HepG2 (cell line): ENCODE results near the gene PDLIM5. TPM values are rescaled to one million over a fixed set of nuclear protein-coding genes. Genes with fewer than 3 reads are reported as not detected.

ENCODE experiments used
- ATAC-seq: fragments of 200-7000 bp; cut with Tn5 transposase; 3 replicates; pipeline ENCODE4 v1.9.1; 2020; ENCODE audit warnings: mild to moderate bottlenecking, moderate library complexity
- BruUV-seq: library from RNA; stranded (reverse); fragments of 400-500 nt; replicated peaks from 2 replicates; lab custom pipeline; 2021; lab: Mats Ljungman, UMichigan
- CTCF ChIA-PET: fragments of 300-600 bp; formaldehyde crosslinking; extraction: SDS; loops from one replicate; lab custom pipeline; 2021; ENCODE audit warnings: low total read pairs, inconsistent platforms, low intra/inter-chr PET ratio; lab: Yijun Ruan, JAX
- POLR2A ChIA-PET: fragments of 350-600 bp; sonication (Branson Sonifier 250); formaldehyde crosslinking; loops from one replicate; lab custom pipeline; 2020; ENCODE audit warnings: antibody characterized with exemption, inconsistent platforms; lab: Yijun Ruan, JAX
- DNase-seq: peaks from one replicate; pipeline ENCODE4 v3.0.0-alpha.2; 2015; ENCODE audit warnings: low spot score
- FAIRE-seq: peaks from 3 replicates; lab custom pipeline; 2011; peaks lifted over from hg19 to GRCh38; lab: Jason Lieb, UNC
- H2AFZ ChIP-seq: one replicate; pipeline ENCODE4 v1.6.1; 2011; ENCODE audit warnings: low read length, inconsistent platforms
- H3K27ac ChIP-seq: fragments of 300-600 bp; 3 replicates; pipeline ENCODE4 v1.8.0; 2011; ENCODE audit warnings: mixed run types, mild to moderate bottlenecking, mixed read lengths, low read length, inconsistent platforms; ENCODE audit not compliant: insufficient read depth; ENCODE audit errors: extremely low read length
- H3K27me3 ChIP-seq, 2 experiments: fragments of 200-600 bp in 1 of 2; 2 replicates in 1 of 2; 3 replicates in 1 of 2; pipeline versions ENCODE4 v1.6.0 to v1.8.0; 2011; ENCODE audit warnings: low read length in 2 of 2, mild to moderate bottlenecking in 2 of 2, moderate library complexity in 2 of 2, inconsistent platforms in 1 of 2; ENCODE audit not compliant: insufficient read depth in 2 of 2, control insufficient read depth in 1 of 2
- H3K36me3 ChIP-seq, 2 experiments: fragments of 200-600 bp in 1 of 2; replicated peaks in 1 of 2; 2 replicates in 1 of 2; 3 replicates in 1 of 2; pipeline versions ENCODE4 v1.5.1 to v1.8.0; 2011; ENCODE audit warnings: low read length in 2 of 2, inconsistent platforms in 1 of 2; ENCODE audit not compliant: insufficient read depth in 2 of 2, control insufficient read depth in 1 of 2
- H3K4me1 ChIP-seq: 2 replicates; pipeline ENCODE4 v1.5.1; 2012; ENCODE audit warnings: low read length, inconsistent platforms; ENCODE audit not compliant: insufficient read depth
- H3K4me2 ChIP-seq: 2 replicates; pipeline ENCODE4 v1.6.0; 2011; ENCODE audit warnings: low read depth, low read length, inconsistent platforms
- H3K4me3 ChIP-seq, 3 experiments: fragments of 200-600 bp in 1 of 3; sonication (generic), shearing (Covaris generic) in 1 of 3; replicated peaks in 1 of 3; 2 replicates each; pipeline ENCODE4 v1.5.1; 2011 to 2016; ENCODE audit warnings: low read length in 3 of 3, inconsistent platforms in 2 of 3, low read depth in 2 of 3, mild to moderate bottlenecking in 2 of 3, control low read depth in 1 of 3, mixed read lengths in 1 of 3; ENCODE audit not compliant: insufficient read depth in 1 of 3
- H3K79me2 ChIP-seq: one replicate; pipeline ENCODE4 v1.6.1; 2011; ENCODE audit warnings: low read length, inconsistent platforms; ENCODE audit not compliant: insufficient read depth
- H3K9ac ChIP-seq: 2 replicates; pipeline ENCODE4 v1.6.0; 2011; ENCODE audit warnings: mild to moderate bottlenecking, low read depth, low read length, inconsistent platforms; ENCODE audit not compliant: insufficient read depth
- H3K9me3 ChIP-seq: 2 replicates; pipeline ENCODE4 v1.5.1; 2012; ENCODE audit warnings: mild to moderate bottlenecking, low read length
- H4K20me1 ChIP-seq: 2 replicates; pipeline ENCODE4 v1.6.0; 2011; ENCODE audit warnings: inconsistent platforms, mild to moderate bottlenecking, low read length, moderate library complexity; ENCODE audit not compliant: insufficient read depth
- AKAP8 ChIP-seq: sonication (generic); formaldehyde crosslinking; IDR thresholded peaks from 2 replicates; pipeline ENCODE4 v1.5.1; 2020; ENCODE audit warnings: mild to moderate bottlenecking, missing genetic modification reagents
- ARID2 ChIP-seq: sonication (generic); formaldehyde crosslinking; IDR thresholded peaks from 2 replicates; pipeline ENCODE4 v1.8.1; 2022; ENCODE audit warnings: mild to moderate bottlenecking, missing genetic modification reagents, borderline replicate concordance
- CCAR2 ChIP-seq: fragments of 200-400 bp; formaldehyde crosslinking; optimal IDR thresholded peaks from 2 replicates; pipeline ENCODE3; 2018; ENCODE audit warnings: low read depth, mild to moderate bottlenecking, low read length, moderate library complexity
- NFE2 ChIP-seq: sonication (generic); formaldehyde crosslinking; IDR thresholded peaks from 2 replicates; pipeline ENCODE4 v1.4.0; 2020; ENCODE audit warnings: missing genetic modification reagents
- PCBP1 ChIP-seq: fragments of 200-400 bp; formaldehyde crosslinking; IDR thresholded peaks from 2 replicates; pipeline ENCODE4 v1.6.1; 2017; ENCODE audit warnings: mild to moderate bottlenecking, low read depth, low read length, borderline replicate concordance
- SAFB2 ChIP-seq: sonication (generic); formaldehyde crosslinking; IDR thresholded peaks from 2 replicates; pipeline ENCODE4 v1.5.1; 2020; ENCODE audit warnings: missing genetic modification reagents, low read depth, mild to moderate bottlenecking, borderline replicate concordance
- SP5 ChIP-seq: IDR thresholded peaks from 2 replicates; pipeline ENCODE4 v1.6.1; 2016; ENCODE audit warnings: low read depth, borderline replicate concordance
- XRCC5 ChIP-seq: fragments of 200-400 bp; formaldehyde crosslinking; optimal IDR thresholded peaks from 2 replicates; pipeline ENCODE3; 2017; ENCODE audit warnings: mild to moderate bottlenecking, low read length
- ZBTB7A ChIP-seq: sonication (generic); formaldehyde crosslinking; IDR thresholded peaks from 2 replicates; pipeline ENCODE4 v1.8.0; 2022; ENCODE audit warnings: mild to moderate bottlenecking, missing genetic modification reagents
- ZIK1 ChIP-seq: sonication (generic); formaldehyde crosslinking; IDR thresholded peaks from 2 replicates; pipeline ENCODE4 v1.5.0; 2020; ENCODE audit warnings: mild to moderate bottlenecking, low read depth, missing genetic modification reagents, borderline replicate concordance
- ZKSCAN1 ChIP-seq: fragments of 150-350 bp; IDR thresholded peaks from 2 replicates; pipeline ENCODE4 v1.6.1; 2014; ENCODE audit warnings: low read length
- ZNF550 ChIP-seq: sonication (generic); formaldehyde crosslinking; IDR thresholded peaks from 2 replicates; pipeline ENCODE4 v1.4.0; 2020; ENCODE audit warnings: mild to moderate bottlenecking, missing genetic modification reagents, borderline replicate concordance
- ZNF562 ChIP-seq: sonication (generic); formaldehyde crosslinking; IDR thresholded peaks from 2 replicates; pipeline ENCODE4 v1.8.0; 2022; ENCODE audit warnings: missing genetic modification reagents, borderline replicate concordance
- ZNF670 ChIP-seq: sonication (generic); formaldehyde crosslinking; IDR thresholded peaks from 2 replicates; pipeline ENCODE4 v1.8.0; 2022; ENCODE audit warnings: mild to moderate bottlenecking, missing genetic modification reagents, borderline replicate concordance
- in situ Hi-C: cut with HindIII; loops from 2 replicates; pipeline ENCODE4 v1.10.0; 2017; ENCODE audit warnings: low pct_unique_long_range_greater_than_20kb; ENCODE audit not compliant: extremely low pct_ligation_motif_present
- intact Hi-C: fragments of 100-400 bp; cut with micrococcal nuclease; formaldehyde crosslinking; loops from one replicate; pipeline ENCODE4 v1.10.0; 2022; ENCODE audit not compliant: unreplicated experiment
- polyA plus RNA-seq, 8 experiments: library from polyadenylated mRNA; depleted of rRNA in 3 of 8; stranded (reverse) in 7 of 8; unstranded in 1 of 8; fragments of >200 nt; fragmentation: Illumina TruSeq in 4 of 8; extraction: Trizol in 4 of 8; gene quantifications; 2 replicates each; pipeline versions ENCODE4 v1.2.1 to v1.2.3, GENCODE V29; 2011 to 2016; ENCODE audit warnings: low read depth in 4 of 8, missing spikeins in 1 of 8, mixed read lengths in 1 of 8; ENCODE audit not compliant: insufficient read depth in 1 of 8
- total RNA-seq, 5 experiments: library from RNA; depleted of rRNA; stranded (reverse); fragments of >200 nt; fragmentation: Illumina TruSeq; extraction: Trizol; gene quantifications; 2 replicates each; pipeline ENCODE4 v1.2.3, GENCODE V29; 2016; ENCODE audit warnings: low read depth in 1 of 5
- TF ChIP-seq, protein P1 (sequence below): sonication (generic); formaldehyde crosslinking; IDR thresholded peaks from 2 replicates; pipeline ENCODE4 v1.5.0; 2020; ENCODE audit warnings: mild to moderate bottlenecking, missing genetic modification reagents, borderline replicate concordance
- TF ChIP-seq, protein P2 (sequence below): sonication (generic); formaldehyde crosslinking; IDR thresholded peaks from 2 replicates; pipeline ENCODE4 v1.4.0; 2020; ENCODE audit warnings: missing genetic modification reagents, low read depth, mild to moderate bottlenecking, borderline replicate concordance
- TF ChIP-seq, protein P3 (sequence below): sonication (generic); formaldehyde crosslinking; IDR thresholded peaks from 2 replicates; pipeline ENCODE4 v1.8.1; 2023; ENCODE audit warnings: mild to moderate bottlenecking, missing genetic modification reagents

The PDLIM5 gene
- total and polyA plus RNA-seq, 2 of the 13 experiments (the other 11 are each of a cell fraction or from before 2014, with no cell fraction given) = 52.8 to 119 TPM

GRCh38 chr4:94466371-94466770, 14.6 kb downstream of the PDLIM5 start:
- intact Hi-C loops = no loop called here
- H2AFZ ChIP-seq = no peak overlapping the region
- H3K36me3 ChIP-seq = 0 out of 5 replicates have a peak, but pooled peaks cover 0 to 1% of the 10 kb centered on the region in 2 experiments
- H3K4me1 ChIP-seq = peaks cover 76% of the 10 kb centered on the region
- ChIA-PET CTCF (no interaction called here), POLR2A (no interaction called here)
- 0 out of 2 replicates have a peak, but pooled peaks cover 6% of the 10 kb centered on the region for H4K20me1 ChIP-seq
- no peak overlapping the region for H3K27ac ChIP-seq
- DNase-seq (no peak), FAIRE-seq (no peak), ATAC-seq (no peak)
- H3K9ac ChIP-seq = no peak overlapping the region
- no TSS peak for BruUV-seq
- TF ChIP-seq CCAR2 (no peak), ZKSCAN1 (no peak), PCBP1 (no peak), SP5 (CRISPR knock-in tag) (no peak), XRCC5 (no peak), ZBTB7A (CRISPR knock-in tag) (no peak), ZNF670 (CRISPR knock-in tag) (no peak), ZNF562 (CRISPR knock-in tag) (no peak), ZNF550 (CRISPR knock-in tag) (no peak), NFE2 (CRISPR knock-in tag) (no peak), SAFB2 (CRISPR knock-in tag) (no peak), AKAP8 (CRISPR knock-in tag) (no peak), ZIK1 (no peak), ARID2 (CRISPR knock-in tag) (no peak)
- TF ChIP-seq, protein P1, sequence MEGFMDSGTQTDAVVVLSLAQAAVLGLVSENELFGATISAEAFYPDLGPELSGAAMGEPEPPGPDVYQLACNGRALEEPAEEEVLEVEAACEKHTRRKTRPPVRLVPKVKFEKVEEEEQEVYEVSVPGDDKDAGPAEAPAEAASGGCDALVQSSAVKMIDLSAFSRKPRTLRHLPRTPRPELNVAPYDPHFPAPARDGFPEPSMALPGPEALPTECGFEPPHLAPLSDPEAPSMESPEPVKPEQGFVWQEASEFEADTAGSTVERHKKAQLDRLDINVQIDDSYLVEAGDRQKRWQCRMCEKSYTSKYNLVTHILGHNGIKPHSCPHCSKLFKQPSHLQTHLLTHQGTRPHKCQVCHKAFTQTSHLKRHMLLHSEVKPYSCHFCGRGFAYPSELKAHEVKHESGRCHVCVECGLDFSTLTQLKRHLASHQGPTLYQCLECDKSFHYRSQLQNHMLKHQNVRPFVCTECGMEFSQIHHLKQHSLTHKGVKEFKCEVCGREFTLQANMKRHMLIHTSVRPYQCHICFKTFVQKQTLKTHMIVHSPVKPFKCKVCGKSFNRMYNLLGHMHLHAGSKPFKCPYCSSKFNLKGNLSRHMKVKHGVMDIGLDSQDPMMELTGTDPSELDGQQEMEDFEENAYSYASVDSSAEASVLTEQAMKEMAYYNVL (CRISPR knock-in tag) = no peak
- TF ChIP-seq, protein P2, sequence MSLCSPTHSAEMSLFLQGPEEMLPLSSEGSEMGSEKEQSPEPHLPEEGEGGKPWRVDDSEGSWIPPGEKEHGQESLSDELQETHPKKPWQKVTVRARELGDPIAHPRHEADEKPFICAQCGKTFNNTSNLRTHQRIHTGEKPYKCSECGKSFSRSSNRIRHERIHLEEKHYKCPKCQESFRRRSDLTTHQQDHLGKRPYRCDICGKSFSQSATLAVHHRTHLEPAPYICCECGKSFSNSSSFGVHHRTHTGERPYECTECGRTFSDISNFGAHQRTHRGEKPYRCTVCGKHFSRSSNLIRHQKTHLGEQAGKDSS (CRISPR knock-in tag) = no peak
- TF ChIP-seq, protein P3, sequence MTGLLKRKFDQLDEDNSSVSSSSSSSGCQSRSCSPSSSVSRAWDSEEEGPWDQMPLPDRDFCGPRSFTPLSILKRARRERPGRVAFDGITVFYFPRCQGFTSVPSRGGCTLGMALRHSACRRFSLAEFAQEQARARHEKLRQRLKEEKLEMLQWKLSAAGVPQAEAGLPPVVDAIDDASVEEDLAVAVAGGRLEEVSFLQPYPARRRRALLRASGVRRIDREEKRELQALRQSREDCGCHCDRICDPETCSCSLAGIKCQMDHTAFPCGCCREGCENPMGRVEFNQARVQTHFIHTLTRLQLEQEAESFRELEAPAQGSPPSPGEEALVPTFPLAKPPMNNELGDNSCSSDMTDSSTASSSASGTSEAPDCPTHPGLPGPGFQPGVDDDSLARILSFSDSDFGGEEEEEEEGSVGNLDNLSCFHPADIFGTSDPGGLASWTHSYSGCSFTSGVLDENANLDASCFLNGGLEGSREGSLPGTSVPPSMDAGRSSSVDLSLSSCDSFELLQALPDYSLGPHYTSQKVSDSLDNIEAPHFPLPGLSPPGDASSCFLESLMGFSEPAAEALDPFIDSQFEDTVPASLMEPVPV (CRISPR knock-in tag) = no peak
- H3K27me3 ChIP-seq = no peaks in the 10 kb centered on the region
- no peak overlapping the region for H3K4me2 ChIP-seq
- peaks cover 94% of the 10 kb centered on the region for H3K79me2 ChIP-seq
- in situ Hi-C loops = no loop called here
- no peaks in the 10 kb centered on the region for H3K9me3 ChIP-seq
- H3K4me3 ChIP-seq = no peak overlapping the region
